ENCODE measurements around the gene PPP1R16B.
A peak's percentile ranks its signal among the peaks of the same experiment; 100 is the strongest.

Gene PPP1R16B

GRCh38 chr20:38862226-38862625, 56.7 kb downstream of the PPP1R16B start:
- in situ Hi-C loops (cut with MboI; ENCODE audit: low pct_unique_long_range_greater_than_20kb, low sequenced_read_pairs, unreplicated experiment), result no loop called here
- TF ChIP-seq, protein P1, sequence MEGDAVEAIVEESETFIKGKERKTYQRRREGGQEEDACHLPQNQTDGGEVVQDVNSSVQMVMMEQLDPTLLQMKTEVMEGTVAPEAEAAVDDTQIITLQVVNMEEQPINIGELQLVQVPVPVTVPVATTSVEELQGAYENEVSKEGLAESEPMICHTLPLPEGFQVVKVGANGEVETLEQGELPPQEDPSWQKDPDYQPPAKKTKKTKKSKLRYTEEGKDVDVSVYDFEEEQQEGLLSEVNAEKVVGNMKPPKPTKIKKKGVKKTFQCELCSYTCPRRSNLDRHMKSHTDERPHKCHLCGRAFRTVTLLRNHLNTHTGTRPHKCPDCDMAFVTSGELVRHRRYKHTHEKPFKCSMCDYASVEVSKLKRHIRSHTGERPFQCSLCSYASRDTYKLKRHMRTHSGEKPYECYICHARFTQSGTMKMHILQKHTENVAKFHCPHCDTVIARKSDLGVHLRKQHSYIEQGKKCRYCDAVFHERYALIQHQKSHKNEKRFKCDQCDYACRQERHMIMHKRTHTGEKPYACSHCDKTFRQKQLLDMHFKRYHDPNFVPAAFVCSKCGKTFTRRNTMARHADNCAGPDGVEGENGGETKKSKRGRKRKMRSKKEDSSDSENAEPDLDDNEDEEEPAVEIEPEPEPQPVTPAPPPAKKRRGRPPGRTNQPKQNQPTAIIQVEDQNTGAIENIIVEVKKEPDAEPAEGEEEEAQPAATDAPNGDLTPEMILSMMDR (IDR thresholded peaks at IDR 0.05; ENCODE audit: extremely low read depth, insufficient read depth, missing control alignments), result no peak
- DNase-seq (ENCODE audit: low spot score), result no peak

GRCh38 chr20:38863024-38863851, 57.7 kb downstream of the PPP1R16B start:
- DNase-seq (ENCODE audit: low spot score), result peak; percentile 65
- TF ChIP-seq, protein P1 (IDR thresholded peaks at IDR 0.05; ENCODE audit: extremely low read depth, insufficient read depth, missing control alignments), result no peak

GRCh38 chr20:38864662-38865061, 59.2 kb downstream of the PPP1R16B start:
- TF ChIP-seq, protein P1 (IDR thresholded peaks at IDR 0.05; ENCODE audit: extremely low read depth, insufficient read depth, missing control alignments), result no peak
- no peak for DNase-seq (ENCODE audit: low spot score)
- in situ Hi-C loops (cut with MboI; ENCODE audit: low pct_unique_long_range_greater_than_20kb, low sequenced_read_pairs, unreplicated experiment), result no loop called here

More at GRCh38 chr20:38863024-38863851, 57.7 kb downstream of the PPP1R16B start:
- in situ Hi-C loops (cut with MboI; ENCODE audit: low pct_unique_long_range_greater_than_20kb, low sequenced_read_pairs, unreplicated experiment), result no loop called here

DNA sequence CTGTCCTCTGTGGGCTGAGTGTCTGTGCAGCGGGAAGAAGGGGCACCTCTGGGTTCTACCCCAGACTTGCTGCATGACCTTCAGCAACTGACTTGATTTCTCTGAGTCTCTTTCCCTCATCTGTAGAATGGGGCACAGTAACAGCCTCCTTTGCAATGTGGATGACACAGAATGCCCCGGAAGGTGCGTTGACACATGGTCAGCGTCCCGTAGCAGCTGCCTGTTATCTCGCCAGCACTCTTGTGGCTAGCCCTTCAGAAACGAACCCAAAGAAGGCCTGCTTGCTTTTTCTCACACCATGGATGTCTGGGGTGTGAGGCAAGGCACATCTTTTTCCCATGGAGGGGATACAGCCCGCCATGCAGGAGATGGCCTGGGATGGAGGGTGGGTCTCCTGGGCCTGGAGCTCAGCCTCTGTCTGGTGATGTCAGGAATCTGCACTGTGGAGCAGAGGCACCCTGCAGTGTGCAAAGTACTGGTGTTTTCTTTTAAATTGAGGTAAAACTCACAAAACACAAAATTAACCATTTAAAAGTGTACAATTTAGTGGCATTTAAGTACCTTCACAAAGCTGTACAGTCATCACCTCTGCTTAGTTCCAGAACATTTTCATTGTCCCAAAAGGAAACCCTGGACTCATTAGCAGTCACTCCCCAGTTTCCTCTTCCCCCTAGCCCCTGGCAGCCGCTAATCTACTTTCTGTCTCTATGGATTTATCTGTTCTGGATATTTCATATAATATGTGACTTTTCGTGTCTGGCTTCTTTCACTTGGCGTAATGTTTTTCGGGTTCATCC, 61.0 kb downstream of the PPP1R16B start:
- in situ Hi-C loops (cut with MboI; ENCODE audit: low pct_unique_long_range_greater_than_20kb, low sequenced_read_pairs, unreplicated experiment), result no loop called here
- DNase-seq (ENCODE audit: low spot score), result no peak
- TF ChIP-seq, protein P1 (IDR thresholded peaks at IDR 0.05; ENCODE audit: extremely low read depth, insufficient read depth, missing control alignments), result no peak

DNA sequence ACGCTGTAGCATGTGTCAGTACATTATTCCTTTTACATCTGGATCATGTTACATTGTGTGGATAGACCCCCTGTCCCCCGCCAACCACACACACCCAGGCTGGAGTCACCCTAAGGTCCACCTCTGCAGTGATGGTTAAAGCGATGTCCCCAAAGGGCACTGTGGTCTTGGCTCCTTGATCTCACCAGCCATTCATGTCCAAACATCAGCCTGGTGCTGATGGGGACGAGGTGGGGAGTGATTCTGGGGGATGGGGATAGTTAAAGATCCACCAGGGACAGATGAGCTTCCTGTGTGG, 61.5 kb downstream of the PPP1R16B start:
- in situ Hi-C loops (cut with MboI; ENCODE audit: low pct_unique_long_range_greater_than_20kb, low sequenced_read_pairs, unreplicated experiment), result no loop called here
- no peak for DNase-seq (ENCODE audit: low spot score)
- TF ChIP-seq, protein P1 (IDR thresholded peaks at IDR 0.05; ENCODE audit: extremely low read depth, insufficient read depth, missing control alignments), result no peak

- TF ChIP-seq, protein P1 (IDR thresholded peaks at IDR 0.05; ENCODE audit: extremely low read depth, insufficient read depth, missing control alignments), result no peak
- in situ Hi-C loops (cut with MboI; ENCODE audit: low pct_unique_long_range_greater_than_20kb, low sequenced_read_pairs, unreplicated experiment), result no loop called here
- DNase-seq (ENCODE audit: low spot score), result no peak
Measured at GRCh38 chr20:38870733-38871559, 65.4 kb downstream of the PPP1R16B start.
